ENCODE results near the gene SLC43A3.
A peak's percentile ranks its signal among the peaks of the same experiment; 100 is the strongest.

The SLC43A3 gene

DNA sequence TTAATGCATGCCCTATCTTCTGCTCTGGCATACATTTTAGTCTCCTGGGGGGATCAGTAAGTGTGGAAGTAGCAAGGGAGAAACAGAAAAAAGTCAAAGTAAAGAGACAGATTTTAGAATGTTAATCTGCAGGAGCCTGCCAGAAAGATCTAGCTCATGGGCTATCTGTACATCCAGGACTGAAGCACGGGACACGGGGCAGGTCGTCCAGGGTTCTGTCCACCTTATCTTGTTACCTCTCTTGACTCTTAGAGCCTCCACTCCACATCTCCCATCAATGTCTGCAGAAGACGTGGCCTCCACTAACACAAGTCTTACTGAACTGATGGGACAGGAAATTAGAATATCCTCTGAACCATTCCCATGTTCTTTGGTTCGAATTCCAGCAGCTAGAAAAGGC, 1.7 kb upstream of the SLC43A3 start:
- peak; percentile 34 to 60 for DNase-seq
- no peak for TF ChIP-seq POLR2A (IDR thresholded peaks at IDR 0.05; ENCODE audit: low read length)
- TF ChIP-seq GATA1 (IDR thresholded peaks at IDR 0.05; ENCODE audit: low read depth, low read length) = no peak

DNA sequence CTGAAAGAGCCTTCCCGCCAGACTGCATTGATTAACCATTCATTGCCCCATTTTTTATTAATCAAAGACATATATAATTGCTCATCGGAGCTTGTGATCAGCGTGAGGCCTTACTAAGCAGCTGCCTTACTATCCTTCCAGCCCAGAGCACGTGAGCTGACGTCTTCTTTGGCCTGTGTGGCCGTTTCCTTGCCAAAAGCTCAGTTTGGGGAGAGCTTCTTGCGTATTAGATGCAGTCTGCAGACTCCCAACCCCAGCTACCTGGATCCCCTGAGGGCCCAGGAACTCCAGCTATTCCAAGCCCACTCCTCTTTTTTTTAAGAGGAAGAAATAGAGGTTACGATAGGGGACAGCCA, 784 bp upstream of the SLC43A3 start:
- DNase-seq = no peak
- TF ChIP-seq GATA1 (IDR thresholded peaks at IDR 0.05; ENCODE audit: low read depth, low read length) (no peak), POLR2A (IDR thresholded peaks at IDR 0.05; ENCODE audit: low read length) (no peak)

DNA sequence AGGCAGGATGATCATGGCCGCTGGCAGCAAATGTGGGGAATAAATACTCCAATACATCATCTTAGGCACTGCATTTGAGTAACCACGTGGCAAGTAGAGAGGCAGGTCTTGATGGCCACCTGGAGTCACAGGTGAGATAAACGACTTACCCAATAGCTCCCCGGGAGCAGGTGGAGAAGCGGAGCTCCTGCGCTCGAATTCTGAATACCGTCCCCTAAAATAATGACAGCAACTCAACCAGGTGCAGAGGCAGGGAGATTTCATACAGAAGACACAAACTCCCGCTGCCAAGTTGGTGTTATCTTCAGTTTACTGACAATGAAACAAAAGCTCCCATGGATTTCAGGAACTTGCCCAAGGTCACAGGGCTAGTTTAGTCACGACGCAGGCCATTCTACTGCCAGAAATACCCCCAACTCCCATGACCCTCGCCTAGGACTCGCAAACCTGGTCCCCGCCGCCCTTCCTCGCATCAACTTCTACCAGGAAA, 437 bp downstream of the SLC43A3 start:
- DNase-seq = peak; percentile 68 to 79
- TF ChIP-seq POLR2A (IDR thresholded peaks at IDR 0.05; ENCODE audit: low read length) (no peak), GATA1 (IDR thresholded peaks at IDR 0.05; ENCODE audit: low read depth, low read length) (no peak)

DNA sequence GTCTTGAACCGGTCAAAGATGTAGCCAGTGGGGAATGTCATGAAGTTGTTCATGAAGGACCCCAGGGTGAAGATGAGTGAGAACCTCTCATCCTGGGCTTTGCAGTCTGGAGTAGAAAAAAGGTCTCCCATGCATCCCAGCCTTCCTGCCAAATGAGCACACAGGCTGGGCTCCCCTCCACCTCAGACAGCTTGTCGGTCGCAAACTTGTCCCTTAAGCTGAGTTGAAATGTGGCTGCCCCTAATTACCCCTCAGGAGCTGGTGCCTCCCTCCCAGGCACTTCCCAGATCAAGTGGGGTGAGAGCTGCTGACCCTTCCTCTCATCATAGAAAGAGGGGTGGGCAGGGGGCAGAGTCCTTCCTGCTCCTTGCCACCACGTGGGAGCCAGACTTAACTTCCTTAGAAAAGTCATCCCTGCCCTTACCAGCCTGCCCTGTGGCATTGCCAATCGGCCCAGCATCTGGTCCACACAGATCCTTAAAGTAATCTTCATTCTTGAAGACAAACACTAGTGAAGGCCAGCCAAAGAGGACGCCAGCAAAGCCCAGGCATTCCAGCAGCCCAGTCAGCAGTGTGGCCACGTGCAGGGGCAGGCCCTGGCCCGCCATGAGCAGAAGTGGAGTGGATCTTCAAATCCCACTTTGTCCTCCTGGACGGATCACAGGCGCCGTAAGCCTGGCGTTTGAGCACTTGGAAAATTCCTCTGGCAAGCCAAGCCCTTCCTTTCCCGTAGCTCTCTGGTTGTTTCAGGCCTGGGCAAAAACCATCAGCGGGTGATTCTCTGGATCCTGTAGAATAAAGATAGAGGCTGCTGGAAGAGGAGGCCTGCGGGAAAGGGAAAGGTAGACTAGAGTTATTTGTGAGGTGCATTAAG, 1.1 kb downstream of the SLC43A3 start:
- TF ChIP-seq POLR2A (IDR thresholded peaks at IDR 0.05; ENCODE audit: low read length) (no peak), GATA1 (IDR thresholded peaks at IDR 0.05; ENCODE audit: low read depth, low read length) (no peak)
- DNase-seq = peak; percentile 52 to 72

DNA sequence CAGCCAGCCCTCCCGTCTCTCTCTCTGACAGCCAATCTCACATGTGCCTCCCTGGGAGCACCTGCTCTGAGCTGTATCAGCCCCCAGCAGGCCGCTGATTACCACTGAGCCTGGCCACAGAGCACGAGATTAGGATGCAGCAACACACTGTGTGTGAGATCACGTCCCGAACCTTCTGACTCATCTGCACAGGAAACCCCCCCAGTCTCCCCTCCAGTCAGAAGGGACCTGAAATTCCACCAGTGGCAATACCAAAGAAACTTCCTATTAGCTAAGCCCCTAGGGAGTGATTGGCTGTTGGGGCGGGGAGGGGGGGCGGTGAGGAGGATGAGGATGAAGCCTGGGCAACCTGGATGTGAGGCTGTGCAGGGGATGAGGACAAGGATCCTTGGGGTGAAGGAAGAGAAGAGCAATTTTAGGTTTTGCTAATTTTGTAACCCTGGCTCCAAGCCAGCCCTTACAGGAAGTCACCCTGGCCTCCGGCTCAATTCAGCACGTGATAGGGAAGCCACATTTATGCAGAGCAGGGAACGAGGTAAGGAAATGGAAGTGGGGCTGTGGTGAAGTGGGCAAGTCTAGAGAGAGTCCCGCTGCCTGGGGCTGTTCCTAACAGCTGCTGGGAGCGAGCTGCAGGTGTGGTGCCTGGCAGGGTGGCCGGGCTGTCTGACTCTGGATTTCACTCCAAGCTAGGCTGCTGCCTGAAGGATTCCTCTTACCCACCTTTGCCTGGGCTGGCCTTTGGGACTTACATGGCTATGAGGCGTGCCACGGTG, 1.9 kb downstream of the SLC43A3 start:
- TF ChIP-seq POLR2A (IDR thresholded peaks at IDR 0.05; ENCODE audit: low read length) (peak; percentile 92), GATA1 (IDR thresholded peaks at IDR 0.05; ENCODE audit: low read depth, low read length) (peak; percentile 86)
- DNase-seq = peak; percentile 98 to 99

GRCh38 chr11:57424137-57424791, 2.7 kb downstream of the SLC43A3 start:
- peak; percentile 42 to 54 for DNase-seq
- TF ChIP-seq GATA1 (IDR thresholded peaks at IDR 0.05; ENCODE audit: low read depth, low read length) (no peak), POLR2A (IDR thresholded peaks at IDR 0.05; ENCODE audit: low read length) (no peak)

DNA sequence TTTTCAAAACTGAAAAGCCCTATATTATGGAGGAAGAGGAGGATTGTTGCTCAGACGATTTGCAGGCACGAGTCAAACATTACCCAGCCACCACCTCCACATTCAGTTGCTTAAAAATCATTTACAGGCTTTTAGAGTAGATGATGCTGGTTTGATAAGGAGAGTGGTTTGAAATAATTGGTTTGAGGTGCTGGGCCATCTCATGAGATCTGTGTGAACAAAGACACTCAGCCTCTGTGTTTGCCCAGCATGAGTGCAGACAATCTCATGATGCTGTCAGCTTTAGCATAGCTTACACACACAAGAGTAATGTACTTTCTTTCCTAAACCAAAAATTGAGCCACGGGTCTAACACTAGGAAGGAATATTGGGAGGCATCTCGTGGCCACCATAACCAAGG, 4.3 kb downstream of the SLC43A3 start:
- no peak for TF ChIP-seq GATA1 (IDR thresholded peaks at IDR 0.05; ENCODE audit: low read depth, low read length)
- TF ChIP-seq POLR2A (IDR thresholded peaks at IDR 0.05; ENCODE audit: low read length) = no peak
- DNase-seq = no peak

GRCh38 chr11:57421805-57422204, 5.1 kb downstream of the SLC43A3 start:
- TF ChIP-seq POLR2A (IDR thresholded peaks at IDR 0.05; ENCODE audit: low read length) = no peak
- TF ChIP-seq GATA1 (IDR thresholded peaks at IDR 0.05; ENCODE audit: low read depth, low read length) = no peak
- DNase-seq = no peak

- TF ChIP-seq POLR2A (IDR thresholded peaks at IDR 0.05; ENCODE audit: low read length) (peak; percentile 32), GATA1 (IDR thresholded peaks at IDR 0.05; ENCODE audit: low read depth, low read length) (no peak)
- DNase-seq = no peak
Observed at GRCh38 chr11:57421066-57421465, 5.9 kb downstream of the SLC43A3 start.

GRCh38 chr11:57419146-57419545, 7.8 kb downstream of the SLC43A3 start:
- TF ChIP-seq GATA1 (IDR thresholded peaks at IDR 0.05; ENCODE audit: low read depth, low read length) (no peak), POLR2A (IDR thresholded peaks at IDR 0.05; ENCODE audit: low read length) (no peak)
- no peak for DNase-seq

DNA sequence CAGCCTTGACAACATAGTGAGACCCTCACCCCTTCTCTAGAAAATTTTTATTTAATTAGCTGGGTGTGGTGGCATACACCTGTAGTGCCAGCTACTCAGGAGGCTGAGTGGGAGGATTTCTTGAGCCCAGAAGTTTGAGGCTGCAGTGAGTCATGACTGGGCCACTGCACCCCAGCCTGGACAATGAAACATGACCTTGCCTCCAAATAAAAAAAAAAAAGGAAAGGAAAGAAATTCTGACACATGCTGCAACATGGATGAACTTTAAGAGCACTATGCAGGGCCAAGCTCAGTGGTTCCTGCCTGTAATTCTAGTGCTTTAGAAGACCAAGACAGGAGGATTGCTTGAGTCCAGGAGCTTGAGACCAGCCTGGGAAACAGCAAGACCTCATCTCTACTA, 8.8 kb downstream of the SLC43A3 start:
- DNase-seq = no peak
- peak; percentile 12 for TF ChIP-seq POLR2A (IDR thresholded peaks at IDR 0.05; ENCODE audit: low read length)
- no peak for TF ChIP-seq GATA1 (IDR thresholded peaks at IDR 0.05; ENCODE audit: low read depth, low read length)

- no peak for DNase-seq
- no peak for TF ChIP-seq POLR2A (IDR thresholded peaks at IDR 0.05; ENCODE audit: low read length)
- TF ChIP-seq GATA1 (IDR thresholded peaks at IDR 0.05; ENCODE audit: low read depth, low read length) = no peak
Observed at GRCh38 chr11:57417056-57417455, 9.9 kb downstream of the SLC43A3 start.

- TF ChIP-seq POLR2A (IDR thresholded peaks at IDR 0.05; ENCODE audit: low read length) = no peak
- TF ChIP-seq GATA1 (IDR thresholded peaks at IDR 0.05; ENCODE audit: low read depth, low read length) = no peak
- DNase-seq = no peak
Observed at GRCh38 chr11:57416436-57416835, 10.5 kb downstream of the SLC43A3 start.

All from erythroblast (primary cell).